Stimulated activated CD8-positive, alpha-beta memory T cell treated with anti-CD3 and anti-CD28 coated beads, Interleukin-12 subunit alpha, Interleukin-12 subunit beta, amount 100 ng/mL, for 24 hours (primary cell): Measurements from ENCODE around the gene POC1B.
"Not testable (repeated sequence)": the region's sequence is repeated elsewhere in the genome, so short reads cannot be mapped to it uniquely, and the experiment has no call there.

ENCODE experiments used
- DNase-seq: peaks from one replicate; pipeline ENCODE4 v3.0.0-alpha.2; 2020; ENCODE audit errors: extremely low read depth

Gene POC1B

DNA sequence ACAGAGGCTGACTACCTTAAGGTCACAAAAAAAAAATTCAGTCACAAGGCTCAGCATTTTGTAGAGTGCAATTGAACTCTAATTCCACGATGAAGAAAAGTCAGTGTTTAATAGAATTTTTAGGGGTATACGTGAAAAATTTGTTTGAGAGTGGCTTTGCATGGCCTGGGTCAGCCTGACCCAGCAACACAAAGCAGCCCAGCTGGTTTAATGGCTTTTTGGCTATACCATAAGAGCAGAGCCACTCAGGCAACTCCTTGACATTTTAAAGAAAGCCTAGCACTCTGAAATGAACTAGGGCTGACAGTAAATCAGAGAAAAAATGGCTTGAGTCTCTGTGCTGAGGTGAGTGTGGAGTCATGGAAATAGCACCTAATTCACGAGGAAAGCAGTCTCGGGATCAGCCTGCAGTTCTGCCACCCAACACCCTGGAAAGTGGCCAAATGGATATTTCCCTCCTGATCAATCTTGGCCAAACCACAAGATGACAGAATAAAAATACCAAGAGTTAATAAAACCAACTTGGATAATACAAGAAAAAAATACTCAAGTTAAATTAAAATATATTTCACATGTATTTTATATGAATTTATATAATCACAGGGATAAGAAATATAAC is 60.8 kb downstream of the POC1B start:
- DNase-seq, result no peak

DNA sequence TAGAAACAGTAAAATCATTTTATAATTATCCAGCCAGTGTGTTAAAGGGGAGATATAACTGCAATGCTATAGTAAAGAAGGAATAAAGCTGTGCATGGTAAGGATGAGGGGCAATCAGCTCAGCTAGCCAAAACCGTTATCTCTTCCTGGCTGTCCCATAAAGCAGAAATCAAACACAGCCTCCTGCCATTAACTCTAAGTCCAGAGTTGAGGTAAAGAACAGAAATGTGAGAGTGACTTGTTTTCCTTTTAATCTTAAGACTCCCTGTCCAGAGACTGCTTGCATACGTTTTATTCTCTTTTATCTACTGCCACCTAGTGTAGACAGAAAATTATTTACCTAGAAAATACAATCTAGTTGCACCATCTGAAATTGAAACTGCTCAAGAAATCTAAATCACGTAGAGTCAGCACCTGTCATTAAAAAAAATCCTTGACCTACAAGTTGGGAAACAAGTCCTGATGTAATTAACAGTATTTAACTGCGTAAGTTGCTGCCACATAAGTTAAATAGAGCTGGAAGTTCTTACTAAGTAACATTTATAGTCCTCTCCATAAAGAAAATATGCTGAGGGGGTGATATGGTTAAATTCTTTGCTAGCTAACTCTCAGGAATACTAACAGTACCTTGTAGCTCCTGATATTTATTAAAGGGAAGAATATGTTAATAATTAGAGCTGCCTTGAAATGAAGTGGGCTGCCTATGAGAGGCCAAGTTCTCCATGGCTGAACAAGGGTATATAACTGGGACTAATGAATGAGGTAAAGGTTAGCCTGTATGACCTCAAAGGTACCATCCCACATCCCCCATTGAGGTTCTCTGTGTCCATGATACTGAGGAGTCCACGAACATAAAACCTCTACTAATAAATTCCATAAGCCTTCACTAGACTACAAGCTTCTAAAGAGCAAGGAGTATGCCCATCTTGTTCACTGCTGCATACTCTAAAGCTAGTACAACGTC is 63.9 kb downstream of the POC1B start:
- DNase-seq, result no peak

GRCh38 chr12:89461190-89461589 is 64.7 kb downstream of the POC1B start:
- no peak for DNase-seq

GRCh38 chr12:89459279-89459678 is 66.6 kb downstream of the POC1B start:
- DNase-seq, result not testable (repeated sequence)

DNA sequence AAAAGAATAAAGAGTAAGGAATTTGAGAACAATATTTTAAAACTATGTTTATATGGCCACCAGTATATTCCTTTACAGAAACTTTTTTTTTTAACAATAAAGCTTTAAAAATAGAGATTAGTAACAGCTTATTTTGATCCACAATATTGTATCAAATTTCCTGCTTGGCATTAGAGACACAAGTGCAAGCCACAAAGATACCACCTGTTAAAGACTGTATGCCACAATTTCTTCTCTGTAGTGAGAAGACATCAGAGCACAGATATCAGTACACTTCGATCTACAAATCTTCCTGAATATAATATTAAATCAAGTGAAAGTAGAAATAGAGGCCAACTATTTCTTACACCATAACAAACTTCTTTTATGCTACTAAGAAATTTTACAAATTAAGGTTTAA is 69.3 kb downstream of the POC1B start:
- DNase-seq, result no peak

DNA sequence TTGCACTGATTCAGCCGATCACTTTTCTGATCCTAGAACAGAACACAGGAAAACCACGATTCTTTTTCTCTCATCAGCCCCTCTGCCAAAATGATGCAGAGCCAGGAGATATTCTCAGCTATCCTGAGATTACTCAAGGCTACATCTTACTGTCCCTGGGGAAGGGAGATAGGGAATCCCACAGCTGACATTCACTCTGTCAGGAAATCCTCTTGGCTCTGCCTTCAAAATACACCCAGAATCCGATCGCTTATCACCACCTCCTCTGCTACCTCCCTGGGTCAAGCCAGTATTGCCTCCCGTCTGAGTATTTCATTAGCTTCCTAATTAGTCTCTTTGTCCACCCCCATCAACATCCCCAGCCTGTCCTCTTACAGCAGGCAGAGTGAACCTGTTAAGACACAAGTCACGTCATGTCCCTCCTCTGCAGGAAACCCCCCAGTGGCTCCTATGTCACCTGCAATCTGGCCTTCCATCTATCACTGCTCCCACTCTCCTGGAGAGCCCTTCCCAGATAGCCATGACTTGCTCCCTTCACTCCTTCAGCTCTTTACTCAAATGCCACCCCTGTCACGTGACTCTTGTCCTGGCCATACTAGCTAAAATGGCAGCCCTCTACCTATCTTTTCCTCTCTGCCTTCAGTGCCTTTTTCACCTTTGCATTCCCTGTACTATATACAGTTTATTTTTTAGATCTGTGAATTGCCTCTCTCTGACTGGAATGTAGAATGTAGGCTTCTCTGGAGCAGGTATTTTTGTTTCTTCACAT is 71.6 kb downstream of the POC1B start:
- no peak for DNase-seq

DNA sequence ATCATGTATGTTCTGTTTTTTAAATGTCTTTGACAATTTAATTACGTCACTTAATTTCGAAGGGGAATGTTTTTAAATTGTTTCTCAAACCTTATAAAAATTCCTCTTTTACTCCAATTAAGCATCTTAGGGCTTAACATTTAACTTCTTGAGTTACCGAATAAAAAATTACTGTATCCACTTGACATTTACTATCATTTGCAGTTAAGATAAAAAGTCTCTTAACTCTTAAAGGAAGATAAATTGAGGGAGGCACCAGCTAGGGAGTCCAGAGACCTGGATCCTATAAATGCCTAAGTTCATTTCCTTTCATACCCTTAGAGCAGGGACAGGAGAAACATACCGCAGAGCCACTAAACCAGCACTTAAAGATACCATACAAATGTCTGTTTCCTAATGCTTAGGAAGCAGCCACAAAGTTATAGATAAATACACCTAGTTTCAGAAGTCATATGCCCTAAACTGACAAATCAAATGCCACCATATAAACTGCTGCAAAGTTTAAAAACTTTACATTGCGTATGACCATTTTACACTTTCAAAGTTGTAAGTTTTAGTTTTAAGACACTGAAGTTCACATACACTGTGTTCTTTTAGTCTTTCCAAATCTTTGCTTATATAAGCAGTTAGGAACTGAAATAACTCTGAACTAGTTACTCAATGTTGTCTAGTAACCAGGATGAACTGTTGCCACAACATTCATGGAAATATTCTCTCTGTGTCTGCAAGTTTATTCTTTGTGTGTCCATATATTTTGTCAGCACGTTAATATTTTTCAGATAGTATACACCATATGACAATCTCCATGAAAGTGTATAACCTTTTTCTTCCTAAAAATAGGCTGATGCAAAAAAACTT is 72.5 kb downstream of the POC1B start:
- DNase-seq, result no peak

GRCh38 chr12:89451841-89452251 is 74.0 kb downstream of the POC1B start:
- no peak for DNase-seq

DNA sequence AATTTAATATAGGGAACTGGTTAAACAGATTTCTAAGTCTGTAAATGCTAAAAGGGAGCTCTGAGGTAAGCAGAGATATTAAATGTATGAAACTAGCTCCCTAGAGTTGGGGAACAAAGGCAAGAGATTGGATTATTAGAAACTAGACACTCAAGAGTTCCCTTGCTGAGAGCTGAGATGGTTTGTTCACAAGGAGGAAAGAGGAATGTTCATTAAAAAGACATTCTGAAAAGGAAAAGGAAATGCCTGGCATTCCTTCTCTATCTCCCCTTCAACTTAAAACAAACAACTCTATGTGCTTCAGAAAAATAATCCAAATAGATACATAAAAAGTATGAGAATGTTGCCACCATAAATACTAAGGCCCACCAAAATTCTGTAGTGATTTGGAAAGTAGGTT is 74.9 kb downstream of the POC1B start:
- DNase-seq, result no peak

DNA sequence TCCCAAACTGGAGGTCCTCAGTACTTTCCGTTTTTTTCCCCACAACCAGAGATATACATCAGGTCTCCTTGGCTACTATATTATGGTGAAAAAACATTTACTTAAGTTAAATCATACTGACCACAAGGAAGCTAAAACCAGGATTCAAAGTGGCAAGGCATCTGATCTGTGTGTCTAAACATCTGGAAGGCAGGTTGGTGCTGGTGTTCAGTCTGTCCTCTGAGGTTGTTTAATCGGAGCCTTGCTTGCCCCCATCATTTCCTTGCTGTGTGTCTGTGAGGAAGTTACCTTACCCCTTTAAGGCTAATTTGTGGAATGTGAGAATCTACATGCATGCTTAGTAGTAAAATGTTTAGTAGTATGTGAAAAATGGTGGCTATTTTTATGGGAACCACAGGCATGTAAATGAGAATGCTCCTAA is 76.9 kb downstream of the POC1B start:
- no peak for DNase-seq

- DNase-seq, result no peak
These were observed 77.3 kb downstream of the POC1B start for GRCh38 chr12:89448526-89448925.

GRCh38 chr12:89439941-89440340 is 85.9 kb downstream of the POC1B start:
- no peak for DNase-seq

- no peak for DNase-seq
These were observed 88.6 kb downstream of the POC1B start for GRCh38 chr12:89437231-89437630.

DNA sequence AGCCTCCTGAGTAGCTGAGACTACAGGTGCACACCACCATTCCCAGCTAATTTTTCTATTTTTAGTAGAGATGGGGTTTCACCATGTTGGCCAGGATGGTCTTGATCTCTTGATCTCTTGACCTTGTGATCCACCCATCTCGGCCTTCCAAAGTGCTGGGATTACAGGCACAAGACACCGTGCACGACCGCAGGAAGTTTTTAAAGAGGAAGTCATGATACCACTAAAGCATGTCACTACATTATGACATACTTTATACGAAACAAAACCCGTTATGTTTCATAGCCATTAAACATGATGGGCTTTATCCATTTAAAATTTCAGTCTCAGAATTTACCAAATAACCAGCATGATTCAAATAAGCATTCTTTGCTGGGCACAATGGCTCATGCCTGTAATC is 89.8 kb downstream of the POC1B start:
- no peak for DNase-seq

- no peak for DNase-seq
These were observed 92.2 kb downstream of the POC1B start for GRCh38 chr12:89433634-89434033.

GRCh38 chr12:89432396-89432795 is 93.5 kb downstream of the POC1B start:
- no peak for DNase-seq

GRCh38 chr12:89429528-89429927 is 96.3 kb downstream of the POC1B start:
- no peak for DNase-seq

GRCh38 chr12:89427508-89428156 is 98.2 kb downstream of the POC1B start:
- DNase-seq, result no peak

- DNase-seq, result no peak
These were observed 101.0 kb downstream of the POC1B start for GRCh38 chr12:89424846-89425245.

DNA sequence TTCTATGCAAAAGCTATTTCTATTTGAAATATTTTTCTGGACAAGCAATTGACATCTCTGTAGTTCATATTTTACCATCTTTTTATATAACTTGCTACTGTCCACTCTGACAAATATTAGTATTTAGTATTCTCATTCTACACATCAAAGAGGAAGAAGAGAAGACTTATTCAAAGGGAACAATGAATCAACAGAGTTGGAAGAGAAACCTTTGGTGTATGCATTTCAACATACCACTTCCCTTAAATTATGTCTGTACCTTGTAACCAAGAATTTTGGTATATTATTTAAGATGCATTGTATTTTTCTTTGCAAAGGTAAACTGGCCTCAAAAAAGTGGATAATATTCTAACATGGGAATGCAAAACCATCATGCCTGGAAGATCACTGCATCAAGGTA is 101.5 kb downstream of the POC1B start:
- no peak for DNase-seq
